Measurements from ENCODE around the gene CRTAC1. TPM values are rescaled to one million over a fixed set of nuclear protein-coding genes. Genes with fewer than 3 reads are reported as not detected.

CRTAC1 gene
- polyA plus RNA-seq, 1 experiment = not detected

DNA sequence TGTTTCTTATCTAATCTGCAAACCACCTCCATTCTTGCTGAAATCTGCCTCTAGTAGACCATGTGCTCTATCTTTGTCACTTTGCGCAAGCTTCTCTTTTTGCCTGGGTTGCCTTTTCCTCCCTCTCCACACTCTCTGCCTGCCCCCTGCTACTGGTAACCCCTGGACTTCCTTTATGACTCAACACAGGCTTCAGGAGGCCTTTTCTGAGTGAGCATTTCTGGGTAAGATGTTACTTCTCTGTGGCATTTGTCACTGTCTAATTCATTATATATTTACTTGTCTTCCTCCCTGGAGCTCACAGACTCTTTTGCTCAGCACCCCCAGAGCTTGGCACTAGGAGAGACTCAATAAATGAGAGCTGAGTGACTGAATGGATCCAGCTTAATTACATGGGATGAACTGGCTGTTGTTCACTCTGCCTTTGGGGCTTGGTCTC lies 172.4 kb downstream of the CRTAC1 start:
- no peak overlapping the region for H3K27ac ChIP-seq (ENCODE audit: low read depth, low read length)
- ChIA-PET POLR2A (no interaction called here), CTCF (no interaction called here)
- H3K9me3 ChIP-seq (ENCODE audit: control insufficient read depth, insufficient read depth, low read length) = no peaks in the 10 kb centered on the region
- H3K4me3 ChIP-seq (ENCODE audit: low read depth, low read length) = no peak overlapping the region
- DNase-seq (ENCODE audit: low read depth, low spot score) = no peak
- H3K27me3 ChIP-seq (ENCODE audit: control insufficient read depth, insufficient read depth, low read length) = peaks cover 13% of the 10 kb centered on the region
- TF ChIP-seq, protein P1, sequence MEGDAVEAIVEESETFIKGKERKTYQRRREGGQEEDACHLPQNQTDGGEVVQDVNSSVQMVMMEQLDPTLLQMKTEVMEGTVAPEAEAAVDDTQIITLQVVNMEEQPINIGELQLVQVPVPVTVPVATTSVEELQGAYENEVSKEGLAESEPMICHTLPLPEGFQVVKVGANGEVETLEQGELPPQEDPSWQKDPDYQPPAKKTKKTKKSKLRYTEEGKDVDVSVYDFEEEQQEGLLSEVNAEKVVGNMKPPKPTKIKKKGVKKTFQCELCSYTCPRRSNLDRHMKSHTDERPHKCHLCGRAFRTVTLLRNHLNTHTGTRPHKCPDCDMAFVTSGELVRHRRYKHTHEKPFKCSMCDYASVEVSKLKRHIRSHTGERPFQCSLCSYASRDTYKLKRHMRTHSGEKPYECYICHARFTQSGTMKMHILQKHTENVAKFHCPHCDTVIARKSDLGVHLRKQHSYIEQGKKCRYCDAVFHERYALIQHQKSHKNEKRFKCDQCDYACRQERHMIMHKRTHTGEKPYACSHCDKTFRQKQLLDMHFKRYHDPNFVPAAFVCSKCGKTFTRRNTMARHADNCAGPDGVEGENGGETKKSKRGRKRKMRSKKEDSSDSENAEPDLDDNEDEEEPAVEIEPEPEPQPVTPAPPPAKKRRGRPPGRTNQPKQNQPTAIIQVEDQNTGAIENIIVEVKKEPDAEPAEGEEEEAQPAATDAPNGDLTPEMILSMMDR (IDR thresholded peaks at IDR 0.05; ENCODE audit: low read depth, low read length) = no peak

DNA sequence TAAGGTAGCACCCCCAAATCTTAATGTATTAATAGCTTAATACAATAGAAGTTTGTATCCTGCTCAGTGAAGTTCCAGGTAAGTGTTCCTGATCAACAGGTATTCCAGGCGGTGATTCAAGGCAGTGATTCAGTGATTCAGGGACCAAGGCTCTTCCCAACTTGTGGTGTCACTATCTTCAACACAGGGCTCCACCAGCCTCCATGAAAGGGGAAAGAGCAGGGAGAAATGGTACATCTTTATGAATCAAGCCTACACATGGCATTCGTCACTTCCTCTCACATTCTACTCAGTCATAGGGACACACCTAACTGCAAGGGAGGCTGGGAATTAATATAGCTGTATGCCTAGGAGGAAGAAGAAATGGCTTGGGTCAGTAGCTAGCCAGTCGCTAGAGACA lies 175.7 kb downstream of the CRTAC1 start:
- POLR2A ChIA-PET = no interaction called here
- Histone ChIP-seq H3K4me3 (ENCODE audit: low read depth, low read length) (no peak overlapping the region), H3K27me3 (ENCODE audit: control insufficient read depth, insufficient read depth, low read length) (peaks cover 19% of the 10 kb centered on the region), H3K27ac (ENCODE audit: low read depth, low read length) (no peak overlapping the region), H3K9me3 (ENCODE audit: control insufficient read depth, insufficient read depth, low read length) (no peaks in the 10 kb centered on the region)
- CTCF ChIA-PET = no interaction called here
- DNase-seq (ENCODE audit: low read depth, low spot score) = no peak
- TF ChIP-seq, protein P1 (IDR thresholded peaks at IDR 0.05; ENCODE audit: low read depth, low read length) = no peak

DNA sequence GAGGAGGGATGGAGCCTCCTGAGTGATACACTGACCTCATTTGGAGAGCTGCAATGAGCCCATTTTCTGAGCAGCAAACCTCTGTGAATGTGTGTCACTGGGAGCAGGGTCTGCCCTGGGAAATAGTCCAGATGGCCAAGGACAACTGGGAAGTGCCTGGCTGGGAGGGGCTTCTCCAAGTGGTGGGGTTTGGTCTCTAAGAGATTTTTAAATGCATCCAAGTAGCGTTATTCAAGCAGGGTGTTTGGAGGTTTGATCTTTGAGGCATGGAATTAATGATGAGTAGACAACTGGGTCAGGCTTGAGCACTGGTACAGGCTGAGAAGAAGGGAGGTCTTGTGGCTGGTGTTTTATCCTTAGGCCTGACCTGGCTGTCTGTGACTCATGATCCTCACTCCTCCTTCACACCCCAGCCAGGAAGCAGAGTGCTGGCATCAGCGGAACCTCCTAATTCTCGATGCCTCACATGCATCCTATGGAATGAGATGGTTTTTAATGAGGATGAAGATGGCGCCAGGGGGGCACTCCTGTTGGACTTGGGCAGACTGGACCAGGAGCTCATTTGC lies 177.5 kb downstream of the CRTAC1 start:
- POLR2A ChIA-PET = no interaction called here
- Histone ChIP-seq H3K27ac (ENCODE audit: low read depth, low read length) (no peak overlapping the region), H3K27me3 (ENCODE audit: control insufficient read depth, insufficient read depth, low read length) (peaks cover 28% of the 10 kb centered on the region), H3K4me3 (ENCODE audit: low read depth, low read length) (no peak overlapping the region), H3K9me3 (ENCODE audit: control insufficient read depth, insufficient read depth, low read length) (no peaks in the 10 kb centered on the region)
- CTCF ChIA-PET = no interaction called here
- TF ChIP-seq, protein P1 (IDR thresholded peaks at IDR 0.05; ENCODE audit: low read depth, low read length) = no peak
- DNase-seq (ENCODE audit: low read depth, low spot score) = no peak

DNA sequence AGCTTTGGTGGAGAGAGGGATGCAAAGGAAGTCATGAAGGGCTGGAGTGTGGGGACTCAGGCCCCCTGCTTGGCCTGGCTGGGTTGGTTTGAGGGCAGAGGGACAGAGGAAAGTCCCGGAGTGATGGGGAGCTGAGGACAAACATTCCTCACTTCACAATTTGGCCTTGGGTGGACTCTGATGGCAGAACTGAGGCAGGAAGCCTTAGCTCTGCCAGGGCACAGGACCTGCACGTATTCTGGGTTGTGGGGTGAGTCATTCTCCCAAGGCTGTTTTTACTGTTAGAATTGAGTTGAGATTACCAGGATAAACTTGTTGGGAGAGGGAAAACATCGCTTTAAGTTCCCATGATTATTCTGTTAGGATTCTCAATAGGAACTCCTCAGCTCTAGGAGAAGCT lies 178.1 kb downstream of the CRTAC1 start:
- no peak for DNase-seq (ENCODE audit: low read depth, low spot score)
- POLR2A ChIA-PET = no interaction called here
- Histone ChIP-seq H3K27ac (ENCODE audit: low read depth, low read length) (no peak overlapping the region), H3K9me3 (ENCODE audit: control insufficient read depth, insufficient read depth, low read length) (no peaks in the 10 kb centered on the region), H3K4me3 (ENCODE audit: low read depth, low read length) (no peak overlapping the region), H3K27me3 (ENCODE audit: control insufficient read depth, insufficient read depth, low read length) (peaks cover 29% of the 10 kb centered on the region)
- TF ChIP-seq, protein P1 (IDR thresholded peaks at IDR 0.05; ENCODE audit: low read depth, low read length) = no peak
- CTCF ChIA-PET = no interaction called here

DNA sequence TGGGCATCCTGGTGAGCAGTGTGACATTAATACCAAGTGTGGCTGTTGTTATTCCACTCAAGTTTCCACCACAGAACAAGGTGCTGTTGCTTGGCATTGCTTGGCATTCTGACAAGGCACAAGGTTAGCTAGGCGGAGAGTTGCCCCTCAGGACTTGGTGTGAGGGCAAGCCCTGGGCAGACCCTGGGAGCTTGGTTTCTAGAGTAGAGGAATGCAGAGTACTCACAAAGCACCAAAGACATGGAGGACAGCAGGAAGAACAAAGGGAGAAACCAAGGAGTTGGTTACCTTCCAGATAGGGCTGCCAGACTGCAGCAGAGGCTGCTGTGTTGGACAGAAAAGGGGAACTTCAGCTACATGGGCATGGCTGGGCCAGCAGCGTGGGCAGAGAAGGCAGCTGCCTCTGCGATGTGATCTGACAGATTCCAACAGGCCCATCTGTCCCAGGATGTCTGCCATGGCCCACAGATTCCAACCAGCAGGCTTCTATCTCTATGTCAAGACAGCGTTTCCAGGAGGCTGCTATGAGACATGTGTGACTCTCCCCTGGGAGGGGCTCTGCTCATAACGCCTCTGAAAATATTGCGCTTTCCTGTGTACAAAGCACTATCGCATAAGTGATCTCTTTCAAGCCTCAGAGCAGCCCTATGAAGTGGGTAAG lies 178.9 kb downstream of the CRTAC1 start:
- H3K9me3 ChIP-seq (ENCODE audit: control insufficient read depth, insufficient read depth, low read length) = no peaks in the 10 kb centered on the region
- peaks cover 29% of the 10 kb centered on the region for H3K27me3 ChIP-seq (ENCODE audit: control insufficient read depth, insufficient read depth, low read length)
- CTCF ChIA-PET = no interaction called here
- no peak for DNase-seq (ENCODE audit: low read depth, low spot score)
- POLR2A ChIA-PET = no interaction called here
- TF ChIP-seq, protein P1 (IDR thresholded peaks at IDR 0.05; ENCODE audit: low read depth, low read length) = no peak
- no peak overlapping the region for H3K4me3 ChIP-seq (ENCODE audit: low read depth, low read length)
- no peak overlapping the region for H3K27ac ChIP-seq (ENCODE audit: low read depth, low read length)
